ENCODE results near the gene C2orf72. TPM values are rescaled to one million over a fixed set of nuclear protein-coding genes. Genes with fewer than 3 reads are reported as not detected.
"Not testable (repeated sequence)": the region's sequence is repeated elsewhere in the genome, so short reads cannot be mapped to it uniquely, and the experiment has no call there.

The C2orf72 gene
- total RNA-seq, result 125 TPM

GRCh38 chr2:231037202-231037730 lies at the start of gene C2orf72:
C2orf72 (plus strand) TSS chr2:231037523; CDS start chr2:231037566, 43 bp downstream.
- ATAC-seq, result peak; percentile 57
- peak; percentile 62 for DNase-seq (ENCODE audit: low spot score)

GRCh38 chr2:230989731-230990130 lies 47.6 kb upstream of the C2orf72 start:
- DNase-seq (ENCODE audit: low spot score) (no peak), ATAC-seq (no peak)

DNA sequence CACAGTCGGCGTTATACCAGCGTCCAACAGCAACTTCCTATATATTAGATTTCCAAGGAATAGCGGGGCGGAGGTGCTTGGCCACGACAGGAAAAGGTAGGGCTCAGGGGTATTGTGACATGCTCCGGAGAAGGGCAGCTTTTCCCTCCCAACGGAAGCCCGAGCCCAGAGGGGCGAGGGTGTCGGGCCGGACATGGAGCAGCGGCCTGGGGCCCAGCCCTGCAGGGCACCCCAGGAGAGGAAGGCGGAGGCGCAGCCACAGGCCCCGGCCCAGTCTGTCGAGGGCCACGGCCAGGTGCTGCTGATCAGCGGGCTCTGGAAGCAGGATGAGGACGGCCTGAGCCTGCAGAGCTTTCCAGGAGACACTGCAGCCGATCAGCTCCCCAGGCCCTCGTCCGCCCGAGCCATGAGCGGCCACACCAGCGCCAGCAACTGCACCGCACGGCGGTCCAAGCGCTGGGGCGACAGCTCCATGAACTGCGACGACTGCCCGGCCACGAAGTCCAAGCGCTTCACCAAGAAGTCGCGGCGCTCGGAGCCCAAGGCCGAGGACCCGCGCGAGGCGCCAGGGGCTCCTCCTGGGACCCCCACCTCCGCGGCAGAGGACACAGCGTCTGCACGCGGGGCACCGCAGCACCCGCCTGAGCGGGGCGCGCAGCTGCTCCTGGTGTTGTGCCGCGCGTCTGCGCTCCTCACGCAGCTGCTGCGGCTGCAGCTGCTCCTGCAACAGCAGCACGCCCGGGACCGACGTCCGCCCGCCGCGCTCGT lies 47.0 kb upstream of the C2orf72 start:
- ATAC-seq, result no peak
- no peak for DNase-seq (ENCODE audit: low spot score)

GRCh38 chr2:230990899-230991150 lies 46.5 kb upstream of the C2orf72 start:
- no peak for DNase-seq (ENCODE audit: low spot score)
- ATAC-seq, result no peak

DNA sequence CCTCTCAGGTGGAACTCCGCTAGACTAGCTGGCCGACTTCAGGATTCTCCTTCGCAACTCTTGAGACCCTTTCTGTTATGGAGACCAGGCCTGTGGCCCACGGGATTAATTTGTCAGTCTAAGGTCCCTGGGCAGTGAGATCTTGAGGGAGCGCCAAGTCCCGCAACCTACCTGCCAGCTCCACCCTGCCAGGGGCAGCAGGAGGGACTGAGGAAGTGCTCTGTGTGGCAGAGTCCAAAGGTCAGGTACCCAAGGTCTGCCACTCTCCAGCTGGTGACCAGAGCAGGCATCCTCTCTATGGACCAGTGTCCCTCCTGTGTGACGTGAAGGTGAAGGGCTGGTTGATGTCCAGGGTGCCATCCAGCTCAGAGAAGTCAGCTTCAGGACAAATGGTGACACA lies 45.7 kb upstream of the C2orf72 start:
- ATAC-seq, result no peak
- DNase-seq (ENCODE audit: low spot score), result no peak

- DNase-seq (ENCODE audit: low spot score), result no peak
Observed at GRCh38 chr2:230995821-230996220, 41.5 kb upstream of the C2orf72 start, which contains the start of gene SPATA3. SPATA3 (plus strand) TSS chr2:230996121; CDS start chr2:230996234, 113 bp downstream.

GRCh38 chr2:230996661-230997060 lies 40.7 kb upstream of the C2orf72 start:
- no peak for DNase-seq (ENCODE audit: low spot score)
- no peak for ATAC-seq

More at GRCh38 chr2:230995821-230996220, 41.5 kb upstream of the C2orf72 start, which contains the start of gene SPATA3:
- ATAC-seq, result no peak

GRCh38 chr2:230998882-230999281 lies 38.4 kb upstream of the C2orf72 start:
- peak; percentile 44 for ATAC-seq
- no peak for DNase-seq (ENCODE audit: low spot score)

GRCh38 chr2:230999477-230999876 lies 37.8 kb upstream of the C2orf72 start:
- peak; percentile 96 for ATAC-seq
- DNase-seq (ENCODE audit: low spot score), result no peak

GRCh38 chr2:231000211-231000904 lies 37.0 kb upstream of the C2orf72 start:
- DNase-seq (ENCODE audit: low spot score) (no peak), ATAC-seq (peak; percentile 28)

DNA sequence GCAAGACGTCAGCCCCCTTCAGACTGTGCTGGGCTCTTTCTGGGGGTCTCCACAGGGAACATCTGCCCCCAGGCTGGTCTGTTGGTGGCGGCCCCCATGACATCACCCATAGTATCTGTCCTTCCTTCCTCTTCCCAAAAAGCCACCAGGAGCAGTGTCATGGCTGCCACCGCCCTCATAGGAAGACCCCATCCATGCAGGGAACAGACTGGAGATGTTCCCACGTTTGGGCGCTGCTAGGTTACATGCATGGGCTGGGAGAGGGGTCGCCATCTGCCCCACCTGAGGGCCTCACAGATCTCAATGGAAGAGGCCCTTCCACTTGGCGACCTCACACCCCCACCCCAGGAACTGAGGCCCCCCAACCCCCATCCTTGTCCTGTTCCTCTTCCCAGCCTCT lies 36.3 kb upstream of the C2orf72 start:
- no peak for ATAC-seq
- DNase-seq (ENCODE audit: low spot score), result no peak

DNA sequence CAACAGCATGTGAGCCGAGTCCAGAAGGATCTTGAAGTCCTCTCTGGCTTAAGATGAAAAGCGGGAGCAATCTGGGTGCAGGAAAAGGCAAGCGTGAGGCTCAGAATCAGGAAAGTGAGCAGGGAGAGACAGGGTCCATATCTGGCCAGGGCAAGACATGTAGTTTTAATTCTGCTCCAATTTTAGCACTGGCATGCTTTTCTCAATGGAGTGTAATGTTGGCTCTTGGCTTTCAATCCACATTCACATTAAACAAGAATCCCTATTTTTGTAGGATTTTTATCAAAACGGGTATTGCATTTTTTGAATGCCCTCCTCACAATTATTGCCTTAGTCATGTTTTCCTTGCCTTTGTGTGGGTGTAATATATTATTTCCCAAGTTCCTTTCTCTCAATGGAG lies 35.4 kb upstream of the C2orf72 start:
- ATAC-seq, result no peak
- DNase-seq (ENCODE audit: low spot score), result no peak

DNA sequence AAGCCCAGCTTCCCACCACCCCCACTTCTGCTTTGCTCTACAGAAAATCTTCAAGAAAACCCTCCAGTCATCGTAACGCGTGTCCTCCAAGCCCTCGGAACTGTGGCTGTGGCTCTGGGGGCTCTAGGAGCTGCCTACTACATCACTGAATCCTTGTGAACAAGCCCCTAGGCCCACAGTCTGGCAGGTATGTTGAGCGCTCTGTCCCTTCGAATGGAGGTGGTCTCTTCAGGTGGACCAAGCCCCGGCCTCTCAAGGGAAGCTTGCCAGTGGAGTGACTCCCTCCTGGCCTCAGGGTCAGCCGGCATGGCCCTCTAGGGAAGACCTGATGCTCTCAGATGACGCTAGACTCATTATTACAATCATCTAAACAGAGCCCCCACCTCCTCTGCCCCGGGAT lies 34.7 kb upstream of the C2orf72 start:
- ATAC-seq, result no peak
- no peak for DNase-seq (ENCODE audit: low spot score)

DNA sequence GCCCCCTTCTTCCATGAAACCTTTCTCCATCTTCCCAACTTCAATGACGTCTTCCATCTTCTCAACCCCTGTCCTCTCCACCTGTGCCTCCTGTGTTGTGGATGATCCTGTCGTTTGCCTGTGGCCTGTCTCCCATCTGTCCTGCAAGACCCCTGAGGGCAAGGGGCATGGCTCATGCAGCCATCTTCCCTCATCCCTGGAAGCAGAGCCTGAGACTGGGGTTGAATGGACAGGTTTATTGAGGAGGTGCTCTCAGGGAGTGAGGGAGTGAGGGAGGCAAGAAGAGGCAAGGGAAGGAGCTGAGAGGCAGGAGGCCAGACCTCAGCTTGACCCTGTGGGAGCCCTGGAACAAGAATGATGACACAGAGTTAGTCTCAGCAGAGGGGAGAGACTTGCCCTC lies 34.1 kb upstream of the C2orf72 start:
- DNase-seq (ENCODE audit: low spot score), result no peak

DNA sequence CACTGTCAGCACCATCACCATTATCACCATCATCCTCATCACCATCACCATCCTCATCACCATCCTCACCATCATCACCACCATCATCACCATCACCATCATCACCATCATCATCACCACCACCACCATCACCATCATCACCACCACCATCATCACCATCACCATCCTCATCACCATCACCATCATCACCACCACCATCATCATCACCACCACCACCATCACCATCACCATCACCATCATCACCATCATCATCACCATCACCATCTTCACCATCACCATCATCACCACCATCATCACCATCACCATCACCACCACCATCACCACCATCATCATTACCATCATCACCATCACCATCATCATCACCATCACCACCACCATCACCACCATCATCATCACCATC lies 32.4 kb upstream of the C2orf72 start:
- not testable (repeated sequence) for DNase-seq (ENCODE audit: low spot score); ATAC-seq

More for the DNA sequence above, 34.1 kb upstream of the C2orf72 start:
- no peak for ATAC-seq

DNA sequence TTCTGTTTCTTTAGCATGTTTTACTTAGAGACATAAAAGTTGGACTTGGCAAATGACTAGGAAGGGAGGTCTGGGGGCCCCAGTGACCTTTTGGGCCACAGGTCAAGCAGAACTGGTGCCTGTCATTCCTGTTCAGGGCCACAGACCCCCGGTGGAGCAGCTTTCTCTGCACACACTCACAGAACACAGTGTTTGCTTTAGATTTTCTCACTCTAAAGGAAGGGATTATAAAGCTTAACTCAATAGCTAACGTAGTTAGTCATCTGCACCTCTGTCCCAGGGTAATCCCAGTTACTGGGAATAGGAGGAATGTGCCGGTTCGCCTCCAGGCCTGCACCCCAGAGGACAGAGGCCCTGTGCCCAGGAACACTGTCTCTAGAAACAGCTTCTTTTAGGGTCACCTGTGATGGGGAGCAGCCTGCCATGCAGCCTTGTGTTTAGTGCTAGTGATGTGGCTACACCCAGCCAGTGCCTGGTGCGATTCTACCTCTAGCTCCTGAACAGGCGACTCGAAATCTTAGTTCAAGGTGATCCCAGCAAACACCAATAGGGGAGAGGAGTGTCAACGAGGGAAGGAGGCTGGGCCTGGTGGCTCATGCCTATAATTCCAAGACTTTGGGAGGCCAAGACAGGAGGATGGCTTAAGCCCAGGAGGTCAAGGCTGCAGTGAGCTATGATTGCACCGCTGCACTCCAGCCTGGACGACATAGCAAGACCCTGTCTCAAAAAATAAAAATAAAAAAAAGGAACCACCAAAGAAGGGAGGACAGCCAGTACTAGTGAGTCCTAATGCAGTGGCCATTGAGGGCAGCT lies 29.8 kb upstream of the C2orf72 start:
- DNase-seq (ENCODE audit: low spot score), result no peak
- ATAC-seq, result no peak

DNA sequence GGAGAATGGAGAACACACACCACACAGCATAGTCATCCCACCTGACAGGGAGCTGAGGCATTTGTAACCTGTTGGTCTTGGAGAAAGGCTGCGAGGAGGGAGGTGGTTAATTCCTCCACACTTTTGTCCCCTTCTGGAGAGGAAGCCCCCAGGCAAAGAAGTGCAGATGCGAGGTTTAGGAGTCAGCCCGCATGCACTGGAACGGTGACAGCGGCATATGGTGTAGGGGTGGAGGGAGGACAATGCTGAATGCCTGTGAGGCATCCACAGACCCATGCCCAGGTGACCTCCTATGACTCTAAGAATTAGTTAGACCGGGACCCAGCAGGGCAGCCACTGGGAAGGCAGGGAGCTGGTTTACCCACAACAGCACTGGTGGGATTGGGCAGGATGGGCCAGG lies 29.2 kb upstream of the C2orf72 start:
- DNase-seq (ENCODE audit: low spot score) (no peak), ATAC-seq (no peak)

DNA sequence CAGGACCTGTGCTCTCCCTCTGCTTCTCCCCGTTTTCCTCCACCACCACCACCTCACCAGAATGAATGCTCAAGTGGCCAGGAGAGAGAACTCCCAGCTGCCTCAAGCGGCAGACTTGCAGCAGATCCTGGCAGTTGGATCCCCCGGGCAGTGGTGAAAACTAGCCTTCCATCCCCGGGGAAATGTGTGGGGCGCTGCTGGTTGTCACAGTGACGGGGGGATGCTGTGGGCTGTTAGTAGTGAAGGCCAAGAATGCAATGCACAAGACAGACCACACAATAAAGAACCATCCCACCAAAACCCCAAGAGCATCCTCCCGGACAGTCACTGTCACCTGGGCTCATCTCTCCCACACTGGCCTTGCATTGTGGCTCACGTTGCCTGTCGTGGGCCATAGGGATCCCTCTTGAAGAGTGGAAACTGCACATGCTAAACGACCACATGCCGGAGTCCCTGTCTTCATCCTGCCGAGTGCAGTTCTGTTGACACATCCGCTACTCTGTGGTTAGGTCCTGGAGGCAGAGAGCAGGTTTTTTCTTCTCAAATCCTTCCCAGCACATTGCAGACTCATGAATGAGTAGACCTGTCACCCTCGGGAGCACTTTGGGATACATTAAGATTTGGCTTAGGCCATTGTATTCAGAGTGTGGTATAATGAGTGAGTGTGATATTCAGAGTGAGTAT lies 27.9 kb upstream of the C2orf72 start:
- ATAC-seq (no peak), DNase-seq (ENCODE audit: low spot score) (no peak)

DNA sequence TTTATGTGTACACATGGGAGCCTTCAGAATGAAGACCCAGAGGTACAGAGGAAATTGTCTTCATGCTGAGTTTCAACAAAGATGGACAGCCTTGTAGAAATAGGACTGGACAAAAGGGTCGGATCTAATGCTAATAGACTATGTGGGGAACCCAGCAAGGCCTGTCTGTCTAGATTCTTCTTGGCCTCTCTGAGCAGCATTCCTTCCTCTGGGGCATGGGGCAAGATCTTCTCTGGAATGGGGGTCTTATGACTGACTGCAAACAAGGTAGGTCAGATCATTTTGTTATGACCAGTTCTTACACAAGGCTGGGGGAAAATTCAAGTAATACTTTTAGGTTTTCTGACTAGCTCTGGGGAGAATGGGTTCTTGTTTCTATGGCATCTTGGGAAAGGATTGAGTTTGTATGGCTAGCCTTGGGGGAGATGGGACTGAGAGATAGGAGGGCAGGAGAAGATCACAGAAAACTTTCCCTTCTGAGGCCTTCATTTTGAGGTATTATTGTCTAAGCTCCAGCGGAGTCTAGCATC lies 27.1 kb upstream of the C2orf72 start:
- ATAC-seq (no peak), DNase-seq (ENCODE audit: low spot score) (no peak)

DNA sequence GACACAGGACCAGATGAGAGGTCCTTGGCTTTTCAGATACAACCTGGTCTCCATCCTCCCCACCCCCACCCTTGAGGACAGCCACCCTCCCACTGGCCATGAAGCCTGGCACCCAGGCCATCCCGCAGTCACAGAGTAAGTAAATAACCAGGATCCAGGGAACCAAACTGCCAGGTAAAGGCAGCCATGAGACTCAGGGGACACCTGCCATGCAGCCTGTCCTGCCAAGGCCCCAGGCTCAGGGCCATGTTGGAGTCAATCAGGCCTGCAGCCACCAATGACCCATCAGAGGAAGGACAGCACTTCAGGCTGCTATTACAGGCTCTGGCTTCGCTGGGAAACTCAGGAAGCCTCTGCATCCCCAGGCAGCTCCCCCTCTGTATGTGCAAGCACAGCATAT lies 25.8 kb upstream of the C2orf72 start:
- ATAC-seq (peak; percentile 18), DNase-seq (ENCODE audit: low spot score) (no peak)

DNA sequence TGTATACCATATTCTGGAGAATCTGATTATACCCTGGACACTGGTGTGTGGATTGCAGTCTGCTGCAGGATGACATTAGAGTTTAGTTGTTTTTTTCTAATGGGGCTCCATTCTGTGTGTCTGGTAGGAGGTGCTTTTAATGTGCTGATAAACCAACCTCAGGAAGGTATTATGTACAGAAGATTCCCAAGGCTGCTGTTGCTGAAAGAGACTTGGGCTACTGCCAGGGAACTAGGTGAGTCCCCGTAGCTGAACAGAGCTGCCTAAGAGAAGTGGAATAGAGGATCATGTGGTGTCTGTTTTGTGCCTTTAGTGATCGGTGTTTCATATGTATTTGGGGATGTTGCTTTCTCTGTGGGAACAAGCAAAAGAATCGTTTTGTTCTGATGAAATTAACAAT lies 24.9 kb upstream of the C2orf72 start:
- ATAC-seq (peak; percentile 80), DNase-seq (ENCODE audit: low spot score) (no peak)

All from left lobe of liver (tissue), 2 donors.